Smooth muscle cell (in vitro differentiated cells): ENCODE measurements around the gene GLYAT. TPM values are rescaled to one million over a fixed set of nuclear protein-coding genes. Genes with fewer than 3 reads are reported as not detected.

Experiments used
- DNase-seq: peaks from one replicate; lab custom pipeline; 2025; ENCODE audit not compliant: unreplicated experiment; lab: John Stamatoyannopoulos, UW
- H2AFZ ChIP-seq: fragments of 200-600 bp; sonication (generic); 2 replicates; pipeline ENCODE4 v1.6.0; 2016; ENCODE audit warnings: antibody characterized with exemption, low read depth, mild to moderate bottlenecking
- H3F3A ChIP-seq: fragments of 200-600 bp; sonication (generic); 2 replicates; pipeline ENCODE4 v1.6.0; 2017; ENCODE audit warnings: antibody characterized with exemption, low read depth
- H3K27ac ChIP-seq: fragments of 200-600 bp; sonication (generic); 2 replicates; pipeline ENCODE4 v1.5.1; 2016; ENCODE audit warnings: low read depth, mild to moderate bottlenecking
- H3K27me3 ChIP-seq: fragments of 200-600 bp; sonication (generic); 2 replicates; pipeline ENCODE4 v1.6.1; 2016; ENCODE audit warnings: low read depth, mild to moderate bottlenecking
- H3K36me3 ChIP-seq: fragments of 200-600 bp; sonication (generic); 2 replicates; pipeline ENCODE4 v1.5.1; 2016; ENCODE audit warnings: low read depth
- H3K4me1 ChIP-seq: fragments of 200-600 bp; sonication (generic); 2 replicates; pipeline ENCODE4 v1.5.1; 2016; ENCODE audit warnings: low read depth
- H3K4me2 ChIP-seq: fragments of 200-600 bp; sonication (generic); 2 replicates; pipeline ENCODE4 v1.6.0; 2016; ENCODE audit warnings: mild to moderate bottlenecking
- H3K4me3 ChIP-seq: fragments of 200-600 bp; sonication (generic); 2 replicates; pipeline ENCODE4 v1.5.1; 2016; ENCODE audit warnings: mild to moderate bottlenecking
- H3K79me2 ChIP-seq: fragments of 200-600 bp; sonication (generic); 2 replicates; pipeline ENCODE4 v1.6.0; 2016; ENCODE audit warnings: low read depth, mild to moderate bottlenecking
- H3K9ac ChIP-seq: fragments of 200-600 bp; sonication (generic); 2 replicates; pipeline ENCODE4 v1.6.0; 2016; ENCODE audit warnings: low read depth
- H3K9me3 ChIP-seq: fragments of 200-600 bp; sonication (generic); replicated peaks from 2 replicates; pipeline ENCODE4 v1.5.1; 2016; ENCODE audit warnings: low read depth
- H4K20me1 ChIP-seq: fragments of 200-600 bp; sonication (generic); 2 replicates; pipeline ENCODE4 v1.6.0; 2016; ENCODE audit warnings: low read depth
- CTCF ChIP-seq: fragments of 200-600 bp; sonication (generic); IDR thresholded peaks from 2 replicates; pipeline ENCODE4 v1.5.1; 2017; ENCODE audit warnings: borderline replicate concordance, mild to moderate bottlenecking, antibody characterized with exemption; ENCODE audit not compliant: insufficient read depth, poor library complexity, severe bottlenecking
- WGBS: methylation state at CpG from one replicate; pipeline ENCODE4 v1.1.7; 2016; ENCODE audit warnings: low lambda C conversion rate; 5-methylcytosine and 5-hydroxymethylcytosine counted together
- polyA plus RNA-seq: library from polyadenylated mRNA; unstranded; fragments of >200 nt; fragmentation: Nextera tagmentation; extraction: Ambion mirVana; gene quantifications from 2 replicates; pipeline ENCODE4 v1.2.1, GENCODE V29; 2016
- total RNA-seq: library from RNA; depleted of rRNA; stranded (reverse); fragments of >200 nt; gene quantifications from 2 replicates; pipeline ENCODE4 v1.2.3, GENCODE V29; 2014

Gene GLYAT, protein sequence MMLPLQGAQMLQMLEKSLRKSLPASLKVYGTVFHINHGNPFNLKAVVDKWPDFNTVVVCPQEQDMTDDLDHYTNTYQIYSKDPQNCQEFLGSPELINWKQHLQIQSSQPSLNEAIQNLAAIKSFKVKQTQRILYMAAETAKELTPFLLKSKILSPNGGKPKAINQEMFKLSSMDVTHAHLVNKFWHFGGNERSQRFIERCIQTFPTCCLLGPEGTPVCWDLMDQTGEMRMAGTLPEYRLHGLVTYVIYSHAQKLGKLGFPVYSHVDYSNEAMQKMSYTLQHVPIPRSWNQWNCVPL
- total RNA-seq (not detected in 2 replicates), polyA plus RNA-seq (not detected in 2 replicates)

- no peak within 1 kb of the TSS for H3K4me2 ChIP-seq
- no peaks in the 10 kb centered on the region for H3F3A ChIP-seq
- no peaks in the 10 kb centered on the region for H3K36me3 ChIP-seq
- 53% methylated on average over 4 of the region's 4 CpGs for WGBS
- peaks cover 6% of the 10 kb centered on the region for H3K9me3 ChIP-seq
- DNase-seq: no peak
- no peak for TF ChIP-seq CTCF
- H3K4me3 ChIP-seq: no peak within 1 kb of the TSS
- no peaks in the 10 kb centered on the region for H3K27me3 ChIP-seq
- H3K27ac ChIP-seq: no peak within 1 kb of the TSS
- H3K4me1 ChIP-seq: no peaks in the 10 kb centered on the region
- H3K79me2 ChIP-seq: no peaks in the 10 kb centered on the region
- no peak within 1 kb of the TSS for H2AFZ ChIP-seq
- no peaks in the 10 kb centered on the region for H4K20me1 ChIP-seq
- no peak within 1 kb of the TSS for H3K9ac ChIP-seq
Observed at GRCh38 chr11:58731819-58732218, at the start of gene GLYAT. GLYAT (minus strand) TSS chr11:58731943; CDS start chr11:58724496, 7,447 bp downstream.

DNA sequence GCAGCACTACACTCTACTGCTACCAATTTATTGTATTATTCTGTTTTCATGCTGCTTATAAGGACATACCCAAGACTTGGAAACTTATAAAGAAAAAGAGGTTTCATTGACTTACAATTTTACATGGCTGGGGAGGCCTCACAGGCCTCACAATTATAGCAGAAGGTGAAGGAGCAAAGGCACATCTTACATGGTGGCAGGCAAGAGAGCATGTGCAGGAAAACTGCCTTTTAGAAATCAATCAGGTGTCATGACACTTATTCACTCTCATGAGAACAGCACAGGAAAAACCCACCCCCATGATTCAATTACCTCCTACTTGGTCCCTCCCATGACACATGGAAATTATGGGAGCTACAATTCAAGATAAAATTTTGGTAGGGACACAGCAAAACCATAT is 49.6 kb upstream of the GLYAT start:
- no peaks in the 10 kb centered on the region for H3K9me3 ChIP-seq
- H3K27ac ChIP-seq: no peak overlapping the region
- no peak overlapping the region for H3K4me2 ChIP-seq
- no peak overlapping the region for H3K9ac ChIP-seq
- no peak for DNase-seq
- H4K20me1 ChIP-seq: no peaks in the 10 kb centered on the region
- no peak for TF ChIP-seq CTCF
- H2AFZ ChIP-seq: no peak overlapping the region
- no peaks in the 10 kb centered on the region for H3F3A ChIP-seq
- no peaks in the 10 kb centered on the region for H3K79me2 ChIP-seq
- no peak overlapping the region for H3K4me3 ChIP-seq
- no peaks in the 10 kb centered on the region for H3K36me3 ChIP-seq
- H3K4me1 ChIP-seq: no peaks in the 10 kb centered on the region
- no peaks in the 10 kb centered on the region for H3K27me3 ChIP-seq

DNA sequence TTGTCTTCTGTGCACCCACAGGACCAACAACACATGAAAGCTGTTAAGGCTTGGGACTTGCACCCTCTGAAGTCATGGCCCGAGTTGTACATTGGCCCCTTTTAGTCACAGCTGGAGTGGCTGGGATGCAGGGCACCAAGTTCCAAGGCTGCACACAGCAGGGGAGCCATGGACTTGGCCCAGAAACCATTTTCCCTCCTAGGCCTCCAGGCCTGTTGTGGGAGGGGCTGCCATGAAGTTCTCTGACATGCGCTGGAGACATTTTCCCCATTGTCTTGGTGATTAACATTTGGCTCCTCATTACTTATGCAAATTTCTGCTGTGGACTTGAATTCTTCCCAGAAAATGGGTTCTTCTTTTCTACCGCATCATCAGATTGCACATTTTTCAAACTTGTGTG is 48.8 kb upstream of the GLYAT start:
- Histone ChIP-seq H4K20me1 (no peaks in the 10 kb centered on the region), H3K9me3 (no peaks in the 10 kb centered on the region), H3K79me2 (no peaks in the 10 kb centered on the region), H3K27me3 (no peaks in the 10 kb centered on the region), H3K36me3 (no peaks in the 10 kb centered on the region), H3K4me2 (no peak overlapping the region), H3K4me1 (no peaks in the 10 kb centered on the region), H3K4me3 (no peak overlapping the region), H2AFZ (no peak overlapping the region), H3F3A (no peaks in the 10 kb centered on the region), H3K27ac (no peak overlapping the region), H3K9ac (no peak overlapping the region)
- no peak for DNase-seq
- no peak for TF ChIP-seq CTCF
- WGBS: 86% methylated on average over 3 of the region's 3 CpGs
